SK-N-SH (cell line): ENCODE results near the gene ZFYVE21. TPM values are rescaled to one million over a fixed set of nuclear protein-coding genes. Genes with fewer than 3 reads are reported as not detected.

Source experiments
- CTCF ChIA-PET: fragments of 300-600, 350-600 bp; formaldehyde crosslinking; extraction: SDS; loops from one replicate; lab custom pipeline; 2021; lab: Yijun Ruan, JAX
- POLR2A ChIA-PET: fragments of 350-600 bp; sonication (Branson Sonifier 250); formaldehyde crosslinking; extraction: SDS; loops from one replicate; lab custom pipeline; 2020; ENCODE audit warnings: antibody characterized with exemption, inconsistent platforms; lab: Yijun Ruan, JAX
- DNase-seq: peaks from one replicate; pipeline ENCODE4 v3.0.0; 2012
- H2AFZ ChIP-seq: fragments of 200-600 bp; sonication (generic); 2 replicates; pipeline ENCODE4 v1.8.1; 2016; ENCODE audit warnings: antibody characterized with exemption, mild to moderate bottlenecking, low read depth
- H3F3A ChIP-seq: fragments of 200-600 bp; sonication (generic); replicated peaks from 2 replicates; pipeline ENCODE3; 2016; ENCODE audit warnings: antibody characterized with exemption, mild to moderate bottlenecking; ENCODE audit not compliant: insufficient read depth
- H3K27ac ChIP-seq, 2 experiments: fragments of 200-500 bp in 1 of 2; fragments of 200-600 bp in 1 of 2; sonication (Bioruptor generic) in 1 of 2; sonication (generic), shearing (Covaris generic) in 1 of 2; 2 replicates each; pipeline versions ENCODE4 v1.5.1 to v1.6.1; 2014 to 2016; ENCODE audit warnings: low read depth in 2 of 2, inconsistent platforms in 1 of 2, low read length in 1 of 2, mild to moderate bottlenecking in 1 of 2, mixed read lengths in 1 of 2
- H3K27me3 ChIP-seq: fragments of 200-600 bp; sonication (generic), shearing (Covaris generic); 2 replicates; pipeline ENCODE4 v1.6.1; 2016; ENCODE audit warnings: mixed run types; ENCODE audit not compliant: insufficient read depth
- H3K36me3 ChIP-seq, 2 experiments: fragments of 200-500 bp in 1 of 2; fragments of 200-600 bp in 1 of 2; sonication (Bioruptor generic) in 1 of 2; sonication (generic) in 1 of 2; replicated peaks in 1 of 2; 2 replicates each; pipeline versions ENCODE3 to v1.5.1; 2014 to 2016; ENCODE audit warnings: low read length in 1 of 2, mild to moderate bottlenecking in 1 of 2; ENCODE audit not compliant: insufficient read depth in 2 of 2, control insufficient read depth in 1 of 2
- H3K4me1 ChIP-seq, 2 experiments: fragments of 200-500 bp in 1 of 2; fragments of 200-600 bp in 1 of 2; sonication (Bioruptor generic) in 1 of 2; sonication (generic), shearing (Covaris generic) in 1 of 2; 2 replicates each; pipeline versions ENCODE4 v1.5.1 to v1.6.1; 2014 to 2016; ENCODE audit warnings: low read depth in 1 of 2, low read length in 1 of 2, mixed run types in 1 of 2; ENCODE audit not compliant: insufficient read depth in 2 of 2, control insufficient read depth in 1 of 2
- H3K4me2 ChIP-seq: fragments of 200-600 bp; sonication (generic), shearing (Covaris generic); 2 replicates; pipeline ENCODE4 v1.6.1; 2017; ENCODE audit warnings: mixed run types
- H3K4me3 ChIP-seq, 2 experiments: fragments of 200-500 bp in 1 of 2; fragments of 200-600 bp in 1 of 2; sonication (Bioruptor generic) in 1 of 2; sonication (generic), shearing (Covaris generic) in 1 of 2; 2 replicates each; pipeline versions ENCODE4 v1.5.1 to v1.8.1; 2014 to 2016; ENCODE audit warnings: low read depth in 2 of 2, inconsistent platforms in 1 of 2, low read length in 1 of 2, mild to moderate bottlenecking in 1 of 2, mixed read lengths in 1 of 2, moderate library complexity in 1 of 2
- H3K79me2 ChIP-seq: fragments of 200-600 bp; sonication (generic); 2 replicates; pipeline ENCODE4 v1.8.1; 2017; ENCODE audit warnings: mild to moderate bottlenecking; ENCODE audit not compliant: insufficient read depth
- H3K9ac ChIP-seq: fragments of 200-600 bp; sonication (generic); 2 replicates; pipeline ENCODE4 v1.6.1; 2017; ENCODE audit warnings: mixed run types
- H3K9me2 ChIP-seq: fragments of 200-600 bp; sonication (generic); 2 replicates; pipeline ENCODE4 v1.6.1; 2017; ENCODE audit warnings: mixed run types
- H3K9me3 ChIP-seq: fragments of 200-600 bp; sonication (generic); 2 replicates; pipeline ENCODE4 v1.6.1; 2017; ENCODE audit warnings: mixed run types, mild to moderate bottlenecking, moderate library complexity
- H4K20me1 ChIP-seq: fragments of 200-600 bp; sonication (generic); 2 replicates; pipeline ENCODE4 v1.6.1; 2017; ENCODE audit warnings: mild to moderate bottlenecking, mixed run types; ENCODE audit not compliant: insufficient read depth
- CHD2 ChIP-seq: fragments of 150-350 bp; IDR thresholded peaks from 2 replicates; pipeline ENCODE4 v1.6.1; 2018; ENCODE audit warnings: low read length; ENCODE audit not compliant: partially characterized antibody
- ELF1 ChIP-seq: IDR thresholded peaks from 2 replicates; pipeline ENCODE4 v1.4.0; 2012
- EZH2phosphoT487 ChIP-seq: fragments of 200-600 bp; sonication (generic); IDR thresholded peaks from 2 replicates; pipeline ENCODE4 v1.6.1; 2017; ENCODE audit warnings: low read depth, mixed run types, mild to moderate bottlenecking, antibody characterized with exemption, moderate library complexity, borderline replicate concordance
- FOSL2 ChIP-seq: IDR thresholded peaks from 2 replicates; pipeline ENCODE4 v1.4.0; 2012; ENCODE audit warnings: low read depth, mild to moderate bottlenecking, moderate library complexity, borderline replicate concordance
- FOXM1 ChIP-seq: IDR thresholded peaks from 2 replicates; pipeline ENCODE4 v1.4.0; 2012; ENCODE audit warnings: low read depth, mild to moderate bottlenecking
- GABPA ChIP-seq: IDR thresholded peaks from 2 replicates; pipeline ENCODE4 v1.4.0; 2012; ENCODE audit warnings: low read depth, mild to moderate bottlenecking
- GATA2 ChIP-seq: sonication (generic); formaldehyde crosslinking; IDR thresholded peaks from 2 replicates; pipeline ENCODE4 v1.5.0; 2020; ENCODE audit warnings: mild to moderate bottlenecking, missing genetic modification reagents
- MEF2A ChIP-seq: IDR thresholded peaks from 2 replicates; pipeline ENCODE4 v1.4.0; 2012; ENCODE audit warnings: low read depth, borderline replicate concordance
- NFIC ChIP-seq: IDR thresholded peaks from 2 replicates; pipeline ENCODE4 v1.4.0; 2012; ENCODE audit warnings: borderline replicate concordance
- POLR2AphosphoS5 ChIP-seq: IDR thresholded peaks from 2 replicates; pipeline ENCODE4 v1.6.1; 2012; ENCODE audit warnings: low read depth, low read length
- RFX5 ChIP-seq: IDR thresholded peaks from 2 replicates; pipeline ENCODE4 v1.6.1; 2012; ENCODE audit warnings: mild to moderate bottlenecking, improper control_type of control experiment, low read length
- RXRA ChIP-seq: IDR thresholded peaks from 2 replicates; pipeline ENCODE4 v1.4.0; 2012; ENCODE audit warnings: low read depth, mild to moderate bottlenecking, borderline replicate concordance
- TCF12 ChIP-seq: IDR thresholded peaks from 2 replicates; pipeline ENCODE4 v1.4.0; 2012
- TEAD4 ChIP-seq: IDR thresholded peaks from 2 replicates; pipeline ENCODE4 v1.4.0; 2012; ENCODE audit warnings: mild to moderate bottlenecking, borderline replicate concordance; ENCODE audit not compliant: insufficient read depth
- YY1 ChIP-seq: IDR thresholded peaks from 2 replicates; pipeline ENCODE4 v1.4.0; 2012; ENCODE audit warnings: low read depth, mild to moderate bottlenecking
- WGBS: methylation state at CpG from one replicate; pipeline ENCODE4 v1.1.6; 2017; ENCODE audit warnings: low lambda C conversion rate; 5-methylcytosine and 5-hydroxymethylcytosine counted together
- polyA plus RNA-seq, 3 experiments: library from polyadenylated mRNA; depleted of rRNA; stranded (reverse); fragments of >200 nt; gene quantifications; 2 replicates each; pipeline ENCODE4 v1.2.3, GENCODE V29; 2012
- TF ChIP-seq, protein P1 (sequence below): fragments of 200-600 bp; sonication (generic); IDR thresholded peaks from 2 replicates; pipeline ENCODE4 v1.6.1; 2017; ENCODE audit warnings: antibody characterized with exemption, mild to moderate bottlenecking, moderate library complexity
- TF ChIP-seq, protein P2 (sequence below): IDR thresholded peaks from 2 replicates; pipeline ENCODE4 v1.4.0; 2012; ENCODE audit warnings: low read depth, borderline replicate concordance

The ZFYVE21 gene
- polyA plus RNA-seq, 1 of the 3 experiments (the other 2 are of a cell fraction) = 82.1 TPM

DNA sequence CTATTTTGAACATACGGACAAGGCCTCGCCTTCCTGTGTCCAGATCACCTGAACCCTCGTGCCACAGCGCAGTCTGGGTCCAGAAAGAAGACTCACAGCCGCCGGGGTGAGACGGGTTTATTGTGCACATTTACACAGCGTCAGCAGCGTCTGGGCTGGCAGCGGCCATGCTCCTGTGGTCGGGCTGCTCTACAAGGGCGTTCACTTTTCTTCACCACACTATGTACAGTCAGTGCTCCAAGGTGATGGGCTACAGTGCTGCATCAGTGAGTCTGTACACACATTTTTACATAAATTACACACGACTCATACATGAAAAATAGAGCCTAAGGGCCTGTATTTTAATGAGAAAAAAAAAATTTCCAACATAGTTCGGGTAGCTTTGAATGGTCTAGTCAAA, 18.0 kb downstream of the ZFYVE21 start:
- TF ChIP-seq CHD2 (no peak), ELF1 (no peak), EZH2phosphoT487 (no peak), GABPA (no peak), FOXM1 (no peak), RFX5 (no peak), FOSL2 (no peak), NFIC (no peak), GATA2 (CRISPR knock-in tag) (no peak), MEF2A (no peak), RXRA (no peak), TEAD4 (no peak), TCF12 (no peak), POLR2AphosphoS5 (no peak), YY1 (no peak)
- TF ChIP-seq, protein P1, sequence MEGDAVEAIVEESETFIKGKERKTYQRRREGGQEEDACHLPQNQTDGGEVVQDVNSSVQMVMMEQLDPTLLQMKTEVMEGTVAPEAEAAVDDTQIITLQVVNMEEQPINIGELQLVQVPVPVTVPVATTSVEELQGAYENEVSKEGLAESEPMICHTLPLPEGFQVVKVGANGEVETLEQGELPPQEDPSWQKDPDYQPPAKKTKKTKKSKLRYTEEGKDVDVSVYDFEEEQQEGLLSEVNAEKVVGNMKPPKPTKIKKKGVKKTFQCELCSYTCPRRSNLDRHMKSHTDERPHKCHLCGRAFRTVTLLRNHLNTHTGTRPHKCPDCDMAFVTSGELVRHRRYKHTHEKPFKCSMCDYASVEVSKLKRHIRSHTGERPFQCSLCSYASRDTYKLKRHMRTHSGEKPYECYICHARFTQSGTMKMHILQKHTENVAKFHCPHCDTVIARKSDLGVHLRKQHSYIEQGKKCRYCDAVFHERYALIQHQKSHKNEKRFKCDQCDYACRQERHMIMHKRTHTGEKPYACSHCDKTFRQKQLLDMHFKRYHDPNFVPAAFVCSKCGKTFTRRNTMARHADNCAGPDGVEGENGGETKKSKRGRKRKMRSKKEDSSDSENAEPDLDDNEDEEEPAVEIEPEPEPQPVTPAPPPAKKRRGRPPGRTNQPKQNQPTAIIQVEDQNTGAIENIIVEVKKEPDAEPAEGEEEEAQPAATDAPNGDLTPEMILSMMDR = no peak
- TF ChIP-seq, protein P2, sequence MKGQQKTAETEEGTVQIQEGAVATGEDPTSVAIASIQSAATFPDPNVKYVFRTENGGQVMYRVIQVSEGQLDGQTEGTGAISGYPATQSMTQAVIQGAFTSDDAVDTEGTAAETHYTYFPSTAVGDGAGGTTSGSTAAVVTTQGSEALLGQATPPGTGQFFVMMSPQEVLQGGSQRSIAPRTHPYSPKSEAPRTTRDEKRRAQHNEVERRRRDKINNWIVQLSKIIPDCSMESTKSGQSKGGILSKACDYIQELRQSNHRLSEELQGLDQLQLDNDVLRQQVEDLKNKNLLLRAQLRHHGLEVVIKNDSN = no peak
- H3K4me2 ChIP-seq = no peak overlapping the region
- H3K9me2 ChIP-seq = no peaks in the 10 kb centered on the region
- WGBS = 94% methylated on average over 14 of the region's 14 CpGs
- H3K9me3 ChIP-seq = no peaks in the 10 kb centered on the region
- no peak for DNase-seq
- no peaks in the 10 kb centered on the region for H3F3A ChIP-seq
- no peaks in the 10 kb centered on the region for H3K79me2 ChIP-seq
- no peak overlapping the region for H3K27ac ChIP-seq
- H3K36me3 ChIP-seq = peaks cover 9 to 65% of the 10 kb centered on the region in 2 experiments
- no peaks in the 10 kb centered on the region for H4K20me1 ChIP-seq
- ChIA-PET CTCF (no interaction called here), POLR2A (no interaction called here)
- H3K9ac ChIP-seq = no peak overlapping the region
- H3K4me3 ChIP-seq = no peak overlapping the region
- H2AFZ ChIP-seq = no peak overlapping the region
- H3K4me1 ChIP-seq = no peaks in the 10 kb centered on the region
- no peaks in the 10 kb centered on the region for H3K27me3 ChIP-seq
